Epidermal melanocyte (primary cell): Measurements from ENCODE around the gene MUC5AC.
"Not testable (repeated sequence)": the region's sequence is repeated elsewhere in the genome, so short reads cannot be mapped to it uniquely, and the experiment has no call there.

Experiments used
- DNase-seq: peaks from one replicate; pipeline ENCODE4 v3.0.0; 2011; ENCODE audit warnings: low spot score; ENCODE audit not compliant: insufficient read length

Gene MUC5AC

GRCh38 chr11:1157645-1158591, at the start of gene MUC5AC:
Gene MUC5AC (plus strand): TSS chr11:1157953. CDS start chr11:1158000, 47 bp downstream.
- no peak for DNase-seq

DNA sequence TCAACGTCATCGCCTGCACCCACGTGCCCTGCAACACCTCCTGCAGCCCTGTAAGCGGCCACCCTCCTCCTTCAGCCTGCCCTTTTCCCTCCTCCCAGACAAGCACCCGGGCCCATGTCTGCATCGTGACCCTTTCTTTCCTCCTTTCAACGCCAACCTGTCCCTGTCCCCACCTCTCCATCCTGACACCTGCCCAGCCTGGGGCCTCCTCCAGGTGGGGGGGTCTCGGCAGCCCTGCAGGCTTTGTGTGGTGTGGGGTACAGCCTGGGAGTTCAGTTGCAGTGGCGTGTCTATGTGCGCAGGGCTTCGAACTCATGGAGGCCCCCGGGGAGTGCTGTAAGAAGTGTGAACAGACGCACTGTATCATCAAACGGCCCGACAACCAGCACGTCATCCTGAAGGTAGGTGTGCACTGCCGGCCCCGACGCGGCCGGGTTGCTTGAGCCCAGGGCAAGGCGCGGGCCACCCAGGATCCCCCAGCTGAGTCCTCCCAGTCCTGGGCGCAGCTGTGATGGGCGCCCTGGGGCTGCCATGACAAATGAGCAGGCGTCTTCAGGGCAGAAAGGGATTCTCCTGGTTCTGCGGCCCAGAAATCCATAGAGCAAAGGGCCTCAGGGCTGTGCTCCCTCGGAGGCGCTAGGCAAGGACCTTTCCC, 49.4 kb upstream of the MUC5AC start:
- DNase-seq, result no peak

DNA sequence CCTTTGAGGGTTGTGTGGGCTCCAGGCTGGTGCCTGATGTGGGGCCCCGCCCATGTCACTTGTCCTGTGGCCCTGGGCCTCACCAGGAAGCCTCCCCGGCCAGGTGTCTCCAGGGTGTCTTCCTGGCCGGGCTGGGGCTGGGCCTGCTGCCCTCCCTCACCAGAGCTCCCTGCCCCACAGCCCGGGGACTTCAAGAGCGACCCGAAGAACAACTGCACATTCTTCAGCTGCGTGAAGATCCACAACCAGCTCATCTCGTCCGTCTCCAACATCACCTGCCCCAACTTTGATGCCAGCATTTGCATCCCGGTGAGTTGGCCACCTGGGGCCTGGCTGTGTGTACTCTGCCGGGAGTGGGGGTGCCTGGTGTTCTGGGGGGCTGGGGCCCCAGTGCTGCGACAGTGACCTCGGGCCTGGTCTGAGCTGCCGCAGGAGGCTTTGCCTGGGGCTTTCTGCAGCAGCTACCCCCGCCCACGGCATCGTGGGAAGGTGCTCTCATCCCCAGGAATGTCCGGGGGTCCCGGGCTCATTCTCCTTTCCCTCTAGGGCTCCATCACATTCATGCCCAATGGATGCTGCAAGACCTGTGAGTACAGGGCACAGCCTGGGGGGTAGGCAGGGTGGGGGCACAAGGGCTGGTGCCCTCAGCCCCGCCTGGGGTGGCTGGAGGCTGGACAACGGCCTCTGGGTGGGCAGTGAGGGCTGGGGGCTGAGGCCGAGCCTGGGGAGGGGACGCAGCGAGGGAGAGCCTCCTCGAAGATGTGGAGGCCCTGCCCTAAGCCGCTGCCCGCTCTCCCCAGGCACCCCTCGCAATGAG, 48.4 kb upstream of the MUC5AC start:
- DNase-seq, result no peak

- DNase-seq, result no peak
Measured at GRCh38 chr11:1109918-1110705, 47.6 kb upstream of the MUC5AC start.

DNA sequence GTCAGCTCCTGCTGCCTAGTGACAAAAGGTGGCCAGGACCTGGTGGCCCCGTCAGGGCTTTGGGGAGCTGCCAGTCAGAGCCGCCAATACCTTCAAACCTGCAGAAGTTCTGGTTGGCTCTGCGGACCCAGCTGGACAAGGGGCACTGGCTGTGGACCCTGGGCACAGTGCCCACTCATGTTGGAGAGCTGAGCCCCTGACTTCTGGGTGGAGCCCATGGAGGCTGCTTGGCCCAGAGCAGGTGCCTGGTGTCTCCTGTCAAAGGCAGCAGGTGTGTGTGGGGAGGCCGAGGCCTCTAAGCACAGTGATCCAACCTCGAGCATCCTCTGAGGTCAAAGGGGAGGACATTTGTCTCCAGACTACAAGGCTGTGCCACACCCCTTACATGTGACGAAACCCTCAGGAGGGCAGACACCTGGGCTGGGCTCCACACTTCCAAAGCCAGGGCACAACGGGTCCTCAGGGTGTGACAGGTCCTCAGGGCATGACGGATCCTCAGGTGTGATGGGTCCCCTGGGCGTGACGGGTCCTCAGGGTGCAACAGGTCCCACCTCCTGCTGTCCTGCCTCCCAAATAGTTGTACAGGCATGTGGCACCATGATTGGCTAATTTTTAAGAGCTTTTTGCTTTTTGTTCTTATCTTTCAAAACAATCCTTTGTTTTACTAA, 46.1 kb upstream of the MUC5AC start:
- no peak for DNase-seq

DNA sequence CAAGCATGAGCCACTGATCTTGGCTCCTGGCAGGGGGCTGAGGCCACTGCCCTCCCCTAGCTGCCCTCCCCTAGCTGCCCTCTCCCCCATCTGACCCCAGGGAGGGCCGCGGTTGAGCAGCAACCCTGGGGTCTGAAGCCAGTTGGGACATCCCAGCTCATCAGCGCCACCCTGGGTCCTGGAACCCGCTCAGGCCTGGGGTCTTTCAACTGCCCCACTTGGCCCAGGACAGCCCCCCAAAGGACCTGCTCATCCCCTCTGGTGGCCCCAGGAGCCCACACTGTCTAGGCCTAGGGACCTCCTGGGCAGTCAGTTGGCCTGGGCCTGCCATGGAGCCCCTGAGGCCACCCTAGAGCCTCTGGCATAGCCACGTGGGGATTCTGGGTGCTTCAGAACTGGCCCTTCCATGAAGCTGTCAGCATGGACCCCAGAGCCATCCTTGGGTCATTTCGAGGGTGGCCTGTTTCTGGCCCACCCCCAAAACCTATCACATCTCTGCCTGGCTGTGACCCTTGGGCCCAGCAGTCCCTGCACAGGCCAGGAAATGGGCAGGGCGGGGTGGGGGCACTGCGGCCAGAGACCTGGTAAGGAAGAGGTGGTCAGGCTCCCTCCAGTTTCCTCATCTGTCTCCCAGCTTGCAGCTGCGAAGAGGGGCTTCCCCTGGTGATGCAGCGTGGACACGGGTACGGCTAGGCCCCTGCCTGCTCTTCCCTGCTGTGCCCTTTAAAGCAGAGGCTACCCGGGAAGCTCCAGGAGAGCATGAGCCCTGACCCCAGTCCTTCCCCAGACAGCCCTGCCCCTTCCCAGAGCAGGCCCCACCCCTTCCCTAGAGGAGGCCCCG, 45.2 kb upstream of the MUC5AC start:
- DNase-seq, result no peak

DNA sequence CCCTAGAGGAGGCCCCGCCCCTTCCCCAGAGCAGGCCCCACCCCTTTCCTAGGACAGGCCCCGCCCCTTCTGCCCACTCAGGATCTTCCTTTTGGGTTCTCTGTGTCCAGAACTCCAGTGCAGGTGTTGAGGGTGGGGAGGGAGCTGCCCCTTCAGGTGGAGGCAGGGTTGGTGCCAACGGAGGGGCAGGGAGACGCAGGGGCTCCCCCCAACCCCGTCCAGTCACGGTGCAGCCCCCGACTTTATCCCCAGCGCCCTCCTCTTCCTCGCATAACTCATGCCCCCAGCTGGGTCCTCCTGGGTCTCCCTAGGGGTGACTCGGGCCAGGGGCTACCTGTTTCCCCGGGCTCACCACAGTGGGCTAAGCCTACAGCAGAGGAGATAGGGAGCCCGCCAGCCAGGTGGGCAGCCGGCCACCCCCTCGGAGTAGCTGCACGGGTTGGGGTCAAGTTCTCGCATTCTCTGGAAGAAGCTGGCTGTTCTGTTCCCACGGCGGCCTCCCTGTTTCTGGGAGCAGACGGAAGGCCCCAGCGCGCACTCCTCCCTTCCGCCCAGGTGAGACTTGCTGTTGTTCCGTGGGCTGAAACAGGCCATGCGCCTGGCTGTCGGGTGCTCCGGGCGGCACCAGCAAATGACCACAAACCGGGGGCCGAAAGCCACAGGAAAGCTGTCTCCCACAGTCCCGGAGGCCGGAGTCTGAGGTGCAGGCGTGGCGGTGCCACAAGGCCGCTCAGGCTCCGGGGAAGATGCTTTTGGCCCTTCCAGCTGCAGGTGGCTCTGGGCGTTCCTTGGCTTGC, 44.1 kb upstream of the MUC5AC start:
- no peak for DNase-seq

DNA sequence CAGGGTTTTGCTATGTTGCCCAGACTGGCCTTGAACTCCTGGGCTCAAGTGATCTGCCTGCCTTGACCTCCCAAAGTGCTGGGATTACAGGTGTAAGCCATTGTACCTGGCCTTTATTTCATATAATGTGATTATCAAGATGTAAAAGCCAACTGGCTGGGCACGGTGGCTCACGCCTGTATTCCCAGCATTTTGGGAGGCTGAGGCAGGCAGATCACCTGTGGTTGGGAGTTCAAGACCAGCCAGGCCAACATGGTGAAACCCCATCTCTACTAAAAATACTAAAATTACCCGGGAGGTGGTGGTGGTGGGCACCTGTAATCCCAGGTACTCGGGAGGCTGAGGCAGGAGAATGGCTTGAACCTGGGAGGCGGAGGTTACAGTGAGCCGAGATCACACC, 42.5 kb upstream of the MUC5AC start:
- not testable (repeated sequence) for DNase-seq

GRCh38 chr11:1116104-1116503, 41.6 kb upstream of the MUC5AC start:
- no peak for DNase-seq

GRCh38 chr11:1116666-1117390, 40.9 kb upstream of the MUC5AC start:
- peak; percentile 5 for DNase-seq

- peak; percentile 10 for DNase-seq
Measured at GRCh38 chr11:1117992-1118391, 39.8 kb upstream of the MUC5AC start.

- DNase-seq, result peak; percentile 13
Measured at GRCh38 chr11:1118755-1119603, 38.8 kb upstream of the MUC5AC start.

- no peak for DNase-seq
Measured at GRCh38 chr11:1119604-1120146, 38.1 kb upstream of the MUC5AC start.

GRCh38 chr11:1120532-1121330, 37.0 kb upstream of the MUC5AC start:
- no peak for DNase-seq

DNA sequence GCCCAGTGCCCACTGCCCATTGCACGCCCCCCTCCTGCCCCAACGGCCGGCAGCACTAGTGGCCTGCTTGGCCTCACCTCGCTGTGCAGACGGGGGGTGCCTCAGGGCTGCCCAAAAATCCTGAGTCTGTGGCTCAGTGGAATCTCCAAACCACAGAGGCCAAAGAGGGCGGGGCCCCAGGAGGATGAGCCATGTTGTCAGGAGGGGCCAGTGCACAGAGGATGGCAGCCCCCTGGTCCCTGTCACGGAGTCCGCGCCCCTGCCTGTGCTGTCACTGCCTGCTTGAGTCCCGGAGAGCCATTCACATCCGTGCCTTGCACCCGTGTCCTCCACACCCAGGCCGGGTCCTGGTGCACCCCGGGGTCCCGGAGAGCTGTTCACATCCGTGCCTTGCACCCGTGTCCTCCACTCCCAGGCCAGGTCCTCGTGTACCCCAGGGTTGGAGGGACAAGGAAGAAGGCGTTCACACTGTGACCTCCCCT, 36.4 kb upstream of the MUC5AC start:
- no peak for DNase-seq
